Motor neuron (in vitro differentiated cells): Measurements from ENCODE around the gene LYRM1. TPM values are rescaled to one million over a fixed set of nuclear protein-coding genes. Genes with fewer than 3 reads are reported as not detected.
A peak's percentile ranks its signal among the peaks of the same experiment; 100 is the strongest.
"Not testable (repeated sequence)": the region's sequence is repeated elsewhere in the genome, so short reads cannot be mapped to it uniquely, and the experiment has no call there.

ENCODE experiments used
- ATAC-seq, 8 experiments: fragments of 200-7000 bp; cut with Tn5 transposase; replicated peaks in 6 of 8; 2 replicates each; pipeline ENCODE4 v1.8.0; 2021; ENCODE audit warnings: mild to moderate bottlenecking in 8 of 8, moderate library complexity in 8 of 8
- H3K27ac ChIP-seq, 2 donors: fragments of 250-450 bp; sonication (Bioruptor Pico); 2 replicates each; pipeline ENCODE4 v1.9.0; 2021; ENCODE audit warnings: antibody characterized with exemption in 2 of 2, mild to moderate bottlenecking in 2 of 2, moderate library complexity in 1 of 2
- H3K4me1 ChIP-seq, 2 donors: fragments of 250-450 bp; sonication (Bioruptor Pico); replicated peaks in 1 of 2; 2 replicates each; pipeline ENCODE4 v1.6.1; 2021; ENCODE audit warnings: antibody characterized with exemption in 2 of 2, mild to moderate bottlenecking in 2 of 2, moderate library complexity in 1 of 2
- H3K4me3 ChIP-seq, 5 donors: fragments of 250-450 bp; sonication (Bioruptor Pico); 2 replicates each; pipeline ENCODE4 v1.9.0; 2021; ENCODE audit warnings: antibody characterized with exemption in 5 of 5, mild to moderate bottlenecking in 5 of 5, moderate library complexity in 4 of 5
- WGBS, 10 experiments: fragments of 450-650 bp; shearing (Covaris generic); methylation state at CpG; one replicate each; pipeline ENCODE4 v1.0.0; 2022; 5-methylcytosine and 5-hydroxymethylcytosine counted together
- in situ Hi-C, 9 experiments: fragments of 400-800 bp; cut with MboI; loops; one replicate each; pipeline ENCODE4 v1.15.0; 2021; ENCODE audit warnings: low sequenced_read_pairs in 9 of 9, low pct_unique_long_range_greater_than_20kb in 2 of 9; ENCODE audit not compliant: unreplicated experiment in 9 of 9
- total RNA-seq, 8 experiments: library from RNA; unstranded; fragments of 300-600 nt; gene quantifications; 2 replicates each; pipeline versions ENCODE4 v1.2.3 to v1.2.4, GENCODE V29; 2022

Gene LYRM1
- total RNA-seq, 8 experiments from 2014 or later, result 22.5 to 71.4 (median 53.2) TPM

GRCh38 chr16:20906341-20907255, 6.0 kb downstream of the LYRM1 start:
- WGBS, 10 experiments, result 35 to 100% (median 89%) methylated on average over 1 to 4 of the region's 4 CpGs
- Histone ChIP-seq H3K27ac (no peak overlapping the region), H3K4me1 (peaks cover 5 to 18% of the 10 kb centered on the region in 2 donors), H3K4me3 (no peak overlapping the region)
- ATAC-seq, result peak in 3 of 8 experiments; percentile 8 to 30 (median 23)
- in situ Hi-C loops, result no loop called here

- ATAC-seq, result peak in 2 of 8 experiments; percentile 40 to 56
- WGBS, 10 experiments, result 8 to 100% (median 58%) methylated on average over 1 to 2 of the region's 2 CpGs; no CpG with 5 or more reads in 2 of the 10 experiments
- peaks cover 0 to 7% of the 10 kb centered on the region in 2 donors for H3K4me1 ChIP-seq
- H3K27ac ChIP-seq, result no peak overlapping the region
- in situ Hi-C loops, result no loop called here
- no peak overlapping the region for H3K4me3 ChIP-seq
These were observed 10.3 kb downstream of the LYRM1 start for GRCh38 chr16:20910781-20911321.

GRCh38 chr16:20911361-20911760, 10.8 kb downstream of the LYRM1 start:
- in situ Hi-C loops, result no loop called here
- peak in 2 of 8 experiments; percentile 56 to 61 for ATAC-seq
- H3K4me3 ChIP-seq, result no peak overlapping the region
- H3K27ac ChIP-seq, result no peak overlapping the region
- 0 to 75% (median 17%) methylated on average over 1 of the region's 1 CpG; no CpG with 5 or more reads in 7 of the 10 experiments for WGBS, 10 experiments
- H3K4me1 ChIP-seq, result peaks cover 0 to 7% of the 10 kb centered on the region in 2 donors

- no peak overlapping the region for H3K4me3 ChIP-seq
- in situ Hi-C loops, result no loop called here
- ATAC-seq, result no peak
- WGBS, 10 experiments, result 76 to 100% (median 90%) methylated on average over 1 to 8 of the region's 10 CpGs; no CpG with 5 or more reads in 2 of the 10 experiments
- H3K4me1 ChIP-seq, result peaks cover 12 to 14% of the 10 kb centered on the region in 2 donors
- no peak overlapping the region for H3K27ac ChIP-seq
These were observed 15.7 kb downstream of the LYRM1 start for GRCh38 chr16:20916289-20916688.

DNA sequence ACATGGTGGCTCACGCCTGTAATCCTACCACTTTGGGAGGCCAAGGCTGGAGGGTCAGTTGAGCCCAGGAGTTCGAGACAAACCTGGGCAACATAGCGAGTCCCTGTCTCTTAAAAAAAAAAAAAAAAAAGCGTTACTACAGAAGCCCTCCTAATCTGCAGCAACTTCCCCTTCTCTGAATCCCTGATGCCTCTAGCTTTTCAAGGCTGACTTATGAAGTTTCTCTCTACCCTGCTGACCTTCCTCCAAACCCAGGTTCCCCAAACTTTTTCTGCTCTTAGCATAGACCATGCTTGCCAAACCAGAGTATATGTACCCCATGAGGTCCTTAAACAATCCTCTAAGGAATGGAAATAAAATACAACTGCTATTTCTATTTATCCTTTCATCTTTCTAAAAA, 16.4 kb downstream of the LYRM1 start:
- WGBS, 10 experiments, result 67 to 100% (median 97%) methylated on average over 1 to 3 of the region's 4 CpGs; no CpG with 5 or more reads in 2 of the 10 experiments
- in situ Hi-C loops, result no loop called here
- Histone ChIP-seq H3K27ac (no peak overlapping the region), H3K4me1 (peaks cover 12 to 14% of the 10 kb centered on the region in 2 donors), H3K4me3 (no peak overlapping the region)
- ATAC-seq, result no peak

DNA sequence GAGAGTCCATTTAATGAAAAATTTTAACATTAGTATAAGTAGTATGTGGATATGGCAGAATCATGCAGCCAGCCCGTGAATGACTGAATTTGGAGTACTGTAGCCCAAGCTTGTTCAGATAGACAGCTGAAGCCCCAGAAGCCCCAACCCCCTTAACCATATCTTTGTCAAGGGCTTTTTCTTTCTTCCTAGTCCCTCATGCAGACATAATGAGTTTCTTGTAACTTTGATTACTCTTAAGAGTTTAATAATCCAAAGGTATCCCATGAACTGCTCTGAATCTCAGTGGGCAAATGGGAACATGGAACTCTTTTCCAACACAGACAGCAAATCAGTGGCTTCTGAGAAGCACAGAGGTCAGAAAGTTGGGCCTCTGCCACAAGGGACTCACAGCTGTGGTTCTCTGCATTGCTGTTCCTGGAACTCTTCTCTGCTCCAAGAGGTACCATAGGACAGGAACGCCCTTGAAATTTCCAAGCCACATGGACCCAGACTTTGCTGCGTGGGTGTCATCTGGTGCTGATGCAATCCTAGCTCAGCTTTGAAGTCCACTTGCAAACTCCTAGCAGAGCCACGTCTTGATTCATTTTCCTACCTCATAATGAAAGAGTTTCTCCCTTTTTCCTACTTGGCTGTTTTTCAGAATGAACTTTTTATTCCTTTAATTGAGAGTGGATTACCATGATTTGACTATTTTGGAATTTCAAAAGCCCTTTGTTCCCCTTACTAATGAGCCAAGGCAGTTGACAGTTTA, 18.1 kb downstream of the LYRM1 start:
- Histone ChIP-seq H3K27ac (peak overlapping the region in 1 of 2 donors; percentile 25), H3K4me1 (peaks cover 10 to 12% of the 10 kb centered on the region in 2 donors), H3K4me3 (no peak overlapping the region)
- in situ Hi-C loops, result no loop called here
- ATAC-seq, result peak in 7 of 8 experiments; percentile 30 to 97 (median 64)
- 44 to 100% (median 79%) methylated on average over 1 to 3 of the region's 4 CpGs; no CpG with 5 or more reads in 4 of the 10 experiments for WGBS, 10 experiments

DNA sequence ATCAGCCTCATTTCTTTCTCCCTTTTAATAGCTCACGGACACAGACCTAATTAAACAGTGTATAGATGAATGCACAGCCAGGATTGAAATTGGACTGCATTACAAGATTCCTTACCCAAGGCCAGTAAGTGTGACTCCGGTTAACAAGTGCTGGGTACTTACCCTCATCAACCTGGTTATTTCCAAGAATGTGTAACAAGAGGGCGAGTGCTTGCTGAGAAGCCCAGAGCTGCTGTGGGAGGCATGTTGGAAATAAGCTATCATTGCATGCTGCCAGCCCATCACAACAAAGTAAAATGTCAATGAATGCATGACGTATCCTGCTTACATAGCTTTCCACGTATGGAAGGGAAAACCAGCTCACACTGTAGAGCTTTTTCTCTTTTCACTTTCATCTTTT, 19.5 kb downstream of the LYRM1 start:
- H3K27ac ChIP-seq, result no peak overlapping the region
- WGBS, 10 experiments, result 85 to 100% (median 92%) methylated on average over 3 to 5 of the region's 5 CpGs; no CpG with 5 or more reads in 1 of the 10 experiments
- H3K4me1 ChIP-seq, result peaks cover 7 to 12% of the 10 kb centered on the region in 2 donors
- ATAC-seq, result no peak
- no peak overlapping the region for H3K4me3 ChIP-seq
- in situ Hi-C loops, result no loop called here

DNA sequence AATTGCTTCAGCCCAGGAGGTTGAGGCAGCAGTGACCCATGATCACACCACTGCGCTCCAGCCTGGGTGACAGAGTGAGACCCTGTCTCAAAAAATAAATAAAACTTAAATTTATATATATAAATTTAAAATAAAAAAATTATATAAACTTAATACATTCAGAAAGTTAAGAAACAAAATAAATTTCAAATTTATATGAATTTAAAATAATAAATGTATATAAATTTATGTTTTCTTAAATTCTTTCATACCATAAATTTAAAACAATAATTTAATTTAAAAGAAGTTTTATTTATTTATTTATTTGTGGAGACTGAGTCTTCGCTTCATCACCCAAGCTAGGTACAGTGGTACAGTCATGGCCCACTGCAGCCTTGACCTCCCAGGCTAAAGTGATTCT, 20.2 kb downstream of the LYRM1 start:
- Histone ChIP-seq H3K4me3 (no peak overlapping the region), H3K27ac (no peak overlapping the region), H3K4me1 (peaks cover 7 to 12% of the 10 kb centered on the region in 2 donors)
- in situ Hi-C loops, result no loop called here
- no peak for ATAC-seq
- 89 to 100% (median 100%) methylated on average over 1 to 2 of the region's 2 CpGs for WGBS, 10 experiments

DNA sequence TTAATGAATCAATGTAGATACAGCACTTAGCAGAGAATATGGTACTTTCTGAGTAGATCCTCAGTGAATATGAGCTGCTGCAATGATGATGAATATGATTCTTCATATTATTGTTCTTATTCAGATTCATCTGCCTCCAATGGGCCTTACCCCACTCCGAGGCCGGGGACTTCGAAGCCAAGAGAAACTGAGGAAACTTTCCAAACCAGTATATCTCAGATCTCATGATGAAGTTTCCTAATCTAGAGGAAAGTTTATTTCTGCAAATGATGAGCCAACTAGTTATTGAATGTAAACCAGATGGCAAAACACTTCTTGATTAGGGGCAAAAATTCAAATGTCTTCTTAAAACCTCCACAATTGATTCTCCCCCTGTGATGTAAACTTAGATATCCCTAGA, 23.3 kb downstream of the LYRM1 start:
- H3K27ac ChIP-seq, result no peak overlapping the region
- 27 to 100% (median 87%) methylated on average over 3 of the region's 3 CpGs; no CpG with 5 or more reads in 4 of the 10 experiments for WGBS, 10 experiments
- no peak for ATAC-seq
- no peak overlapping the region for H3K4me3 ChIP-seq
- peaks cover 4% of the 10 kb centered on the region in 2 donors for H3K4me1 ChIP-seq
- in situ Hi-C loops, result no loop called here

- no peak overlapping the region for H3K27ac ChIP-seq
- 75 to 100% (median 100%) methylated on average over 1 of the region's 1 CpG; no CpG with 5 or more reads in 5 of the 10 experiments for WGBS, 10 experiments
- peaks cover 4 to 6% of the 10 kb centered on the region in 2 donors for H3K4me1 ChIP-seq
- in situ Hi-C loops, result no loop called here
- no peak for ATAC-seq
- no peak overlapping the region for H3K4me3 ChIP-seq
These were observed 25.2 kb downstream of the LYRM1 start for GRCh38 chr16:20925751-20926150.

- WGBS, 10 experiments, result 80 to 100% (median 100%) methylated on average over 1 to 4 of the region's 5 CpGs; no CpG with 5 or more reads in 3 of the 10 experiments
- in situ Hi-C loops, result no loop called here
- ATAC-seq, result no peak
- peaks cover 4 to 6% of the 10 kb centered on the region in 2 donors for H3K4me1 ChIP-seq
- no peak overlapping the region for H3K4me3 ChIP-seq
- no peak overlapping the region for H3K27ac ChIP-seq
These were observed 28.3 kb downstream of the LYRM1 start for GRCh38 chr16:20928774-20929411.

- H3K4me1 ChIP-seq, H3K4me3 ChIP-seq: not testable (repeated sequence)
- WGBS, 10 experiments, result 0 to 72% (median 56%) methylated on average over 1 to 7 of the region's 10 CpGs; no CpG with 5 or more reads in 2 of the 10 experiments
- peak overlapping the region in 1 of 2 donors; percentile 55 for H3K27ac ChIP-seq
- in situ Hi-C loops, result loop anchor here in 1 of 9 experiments (10.0 kb wide), 1 partner anchor 65 kb away; no protein-coding TSS in a partner anchor
- peak in 6 of 8 experiments; percentile 51 to 96 (median 96) for ATAC-seq
These were observed 29.2 kb downstream of the LYRM1 start for GRCh38 chr16:20929676-20930364.
